ENCODE results near the gene LSM2.

GRCh38 chr6:31761343-31761742 lies 45.4 kb downstream of the LSM2 start:
- no peak for TF ChIP-seq CTCF (conservative IDR thresholded peaks at IDR 0.05; ENCODE audit: low read length)
- no peak for TF ChIP-seq EZH2phosphoT487 (IDR thresholded peaks at IDR 0.05; ENCODE audit: borderline replicate concordance, low read depth, low read length)
